Cardiac fibroblast (primary cell): ENCODE measurements around the gene JAG2.

ENCODE experiments used
- DNase-seq, 2 donors: peaks; one replicate each; pipeline versions ENCODE4 v3.0.0 to v3.0.0-alpha.2; 2010; ENCODE audit warnings: low read depth in 2 of 2
- H3K4me3 ChIP-seq, 2 donors: replicated peaks in 1 of 2; 1 replicate in 1 of 2; 2 replicates in 1 of 2; pipeline ENCODE4 v1.5.1; 2011; ENCODE audit warnings: low read depth in 2 of 2, low read length in 2 of 2, mild to moderate bottlenecking in 2 of 2, moderate library complexity in 1 of 2
- TF ChIP-seq, protein P1 (sequence below): IDR thresholded peaks from one replicate; pipeline ENCODE4 v1.5.1; 2011; ENCODE audit warnings: low read depth, mild to moderate bottlenecking, low read length, inconsistent platforms

Gene JAG2

DNA sequence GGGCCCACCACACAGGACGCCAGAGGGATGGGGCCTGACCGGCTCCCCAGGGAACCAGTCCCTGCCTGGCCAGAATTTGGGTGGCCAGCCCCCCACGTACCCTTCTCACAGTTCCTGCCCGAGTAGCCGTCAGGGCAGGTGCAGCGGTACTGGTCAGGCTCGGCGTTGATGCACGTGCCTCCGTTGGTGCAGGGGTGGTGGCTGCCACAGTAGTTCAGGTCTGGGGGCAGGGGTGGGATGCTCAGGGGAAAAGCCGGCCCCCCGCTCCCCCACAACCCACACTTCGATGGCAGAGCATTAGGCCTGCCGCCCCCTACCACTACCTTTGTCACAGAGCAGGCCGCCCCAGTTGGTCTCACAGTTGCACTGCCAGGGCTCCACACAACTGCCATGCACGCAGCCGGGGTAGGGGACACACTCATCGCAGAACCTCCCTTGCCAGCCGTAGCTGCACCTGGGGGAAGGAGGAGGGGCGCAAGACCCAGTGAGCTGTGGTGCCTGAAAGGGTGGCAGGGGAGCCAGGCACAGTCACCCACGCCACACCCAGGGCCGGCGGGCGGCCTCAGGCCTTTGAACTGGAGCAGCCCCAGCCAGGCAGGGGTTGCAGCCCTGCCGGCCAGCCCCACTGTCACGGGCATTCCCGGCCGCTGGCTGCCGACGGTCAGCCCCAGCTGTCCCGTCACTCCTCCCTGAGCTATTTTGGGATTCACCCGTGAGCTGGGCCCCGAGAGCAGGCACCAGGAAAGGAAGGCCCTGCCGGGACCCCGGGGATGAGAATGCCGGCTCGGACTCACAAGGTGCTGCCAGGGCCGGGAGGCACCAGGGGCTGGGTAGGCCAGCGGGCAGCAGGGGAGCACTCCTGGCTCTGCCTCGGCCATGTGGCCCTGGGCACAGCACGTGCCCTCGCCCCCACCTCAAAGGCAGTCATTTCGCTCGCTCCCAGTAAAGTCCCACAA is 16.5 kb downstream of the JAG2 start:
- no peak overlapping the region for H3K4me3 ChIP-seq
- TF ChIP-seq, protein P1, sequence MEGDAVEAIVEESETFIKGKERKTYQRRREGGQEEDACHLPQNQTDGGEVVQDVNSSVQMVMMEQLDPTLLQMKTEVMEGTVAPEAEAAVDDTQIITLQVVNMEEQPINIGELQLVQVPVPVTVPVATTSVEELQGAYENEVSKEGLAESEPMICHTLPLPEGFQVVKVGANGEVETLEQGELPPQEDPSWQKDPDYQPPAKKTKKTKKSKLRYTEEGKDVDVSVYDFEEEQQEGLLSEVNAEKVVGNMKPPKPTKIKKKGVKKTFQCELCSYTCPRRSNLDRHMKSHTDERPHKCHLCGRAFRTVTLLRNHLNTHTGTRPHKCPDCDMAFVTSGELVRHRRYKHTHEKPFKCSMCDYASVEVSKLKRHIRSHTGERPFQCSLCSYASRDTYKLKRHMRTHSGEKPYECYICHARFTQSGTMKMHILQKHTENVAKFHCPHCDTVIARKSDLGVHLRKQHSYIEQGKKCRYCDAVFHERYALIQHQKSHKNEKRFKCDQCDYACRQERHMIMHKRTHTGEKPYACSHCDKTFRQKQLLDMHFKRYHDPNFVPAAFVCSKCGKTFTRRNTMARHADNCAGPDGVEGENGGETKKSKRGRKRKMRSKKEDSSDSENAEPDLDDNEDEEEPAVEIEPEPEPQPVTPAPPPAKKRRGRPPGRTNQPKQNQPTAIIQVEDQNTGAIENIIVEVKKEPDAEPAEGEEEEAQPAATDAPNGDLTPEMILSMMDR, result no peak
- DNase-seq, result no peak

DNA sequence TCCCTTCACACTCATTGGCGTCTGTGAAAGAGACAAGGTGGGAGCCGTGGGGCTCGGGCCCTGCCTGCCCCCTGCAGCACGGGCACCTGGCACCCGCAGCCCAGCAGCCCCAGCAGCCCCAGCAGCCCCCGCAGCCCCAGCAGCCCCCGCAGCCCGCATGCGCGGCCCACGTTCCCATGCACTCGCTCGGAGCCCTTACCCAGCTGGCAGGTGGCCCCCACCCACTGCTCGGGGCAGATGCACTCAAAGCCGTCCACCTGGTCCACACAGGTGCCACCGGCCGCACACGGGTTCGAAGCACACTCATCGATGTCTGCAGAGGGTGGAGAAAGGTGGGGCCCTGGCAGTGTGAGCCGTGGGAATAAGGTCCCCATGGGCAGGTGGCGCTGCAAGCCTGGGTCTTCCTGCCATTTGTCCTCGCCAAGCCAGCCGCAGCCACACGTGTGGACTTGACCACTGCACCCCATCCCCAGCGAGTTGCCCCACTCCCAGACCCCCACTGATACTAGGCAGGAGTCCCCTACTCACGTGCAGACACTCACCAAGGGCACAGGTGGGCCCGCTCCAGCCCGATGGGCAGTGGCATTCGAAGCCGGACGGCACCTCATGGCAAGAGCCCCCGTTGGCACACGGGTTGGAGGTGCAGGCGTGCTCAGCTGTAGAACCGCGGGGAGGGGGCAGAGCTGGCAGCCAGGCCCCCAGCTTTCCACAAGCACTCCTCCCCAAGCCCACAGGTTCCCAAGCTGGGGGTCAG is 17.3 kb downstream of the JAG2 start:
- DNase-seq, result no peak
- H3K4me3 ChIP-seq, result no peak overlapping the region
- TF ChIP-seq, protein P1, result no peak

DNA sequence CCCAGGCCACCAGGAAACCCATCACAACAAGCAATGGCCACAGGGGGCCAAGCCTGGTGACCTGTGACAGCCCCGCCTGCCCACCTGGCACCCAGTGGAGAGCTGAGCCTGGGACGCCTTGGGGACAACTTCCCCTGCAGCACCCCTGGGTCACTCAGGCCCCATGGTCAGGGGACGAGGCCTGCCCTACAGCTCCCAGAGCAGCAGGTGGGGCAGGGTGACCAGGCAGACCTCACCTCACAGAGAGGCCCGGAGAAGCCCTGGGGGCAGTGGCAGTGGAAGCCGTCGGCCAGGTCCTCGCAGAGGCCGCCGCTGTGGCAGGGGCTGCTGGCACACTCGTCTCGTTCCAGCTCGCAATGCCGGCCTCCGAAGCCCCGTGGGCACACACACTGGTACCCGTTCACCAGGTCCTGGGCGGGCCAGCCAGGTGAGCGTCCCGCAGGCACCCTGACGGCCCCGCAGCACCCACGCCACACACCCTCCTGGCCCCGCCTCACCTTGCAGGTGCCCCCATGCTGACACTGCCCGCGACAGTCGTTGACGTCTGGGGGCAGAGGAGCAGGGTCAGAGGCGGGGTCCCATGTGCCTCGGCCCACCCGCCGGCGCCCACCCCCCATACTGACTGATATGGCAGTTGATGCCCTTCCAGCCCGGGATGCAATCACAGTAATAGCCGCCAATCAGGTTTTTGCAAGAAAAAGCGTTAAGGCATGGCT is 18.1 kb downstream of the JAG2 start:
- DNase-seq, result no peak
- TF ChIP-seq, protein P1, result no peak
- no peak overlapping the region for H3K4me3 ChIP-seq

DNA sequence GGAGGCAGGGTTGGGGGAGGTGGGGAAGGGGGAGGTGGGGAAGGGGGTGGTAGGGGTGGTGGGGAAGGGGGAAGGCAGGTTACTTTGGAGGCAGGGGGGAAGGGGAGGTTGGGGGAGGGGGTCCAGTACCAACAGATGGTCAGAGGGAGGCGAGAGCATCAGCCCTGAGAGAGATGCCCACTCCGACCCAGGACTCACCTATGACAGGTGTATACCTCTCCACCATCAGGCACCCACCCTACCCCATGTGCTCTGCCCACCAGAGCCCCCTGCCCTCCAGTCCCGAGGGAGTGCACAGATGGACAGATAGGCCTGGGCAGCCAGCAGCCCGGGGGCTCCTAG is 18.6 kb downstream of the JAG2 start:
- TF ChIP-seq, protein P1, result no peak
- H3K4me3 ChIP-seq, result no peak overlapping the region
- no peak for DNase-seq

DNA sequence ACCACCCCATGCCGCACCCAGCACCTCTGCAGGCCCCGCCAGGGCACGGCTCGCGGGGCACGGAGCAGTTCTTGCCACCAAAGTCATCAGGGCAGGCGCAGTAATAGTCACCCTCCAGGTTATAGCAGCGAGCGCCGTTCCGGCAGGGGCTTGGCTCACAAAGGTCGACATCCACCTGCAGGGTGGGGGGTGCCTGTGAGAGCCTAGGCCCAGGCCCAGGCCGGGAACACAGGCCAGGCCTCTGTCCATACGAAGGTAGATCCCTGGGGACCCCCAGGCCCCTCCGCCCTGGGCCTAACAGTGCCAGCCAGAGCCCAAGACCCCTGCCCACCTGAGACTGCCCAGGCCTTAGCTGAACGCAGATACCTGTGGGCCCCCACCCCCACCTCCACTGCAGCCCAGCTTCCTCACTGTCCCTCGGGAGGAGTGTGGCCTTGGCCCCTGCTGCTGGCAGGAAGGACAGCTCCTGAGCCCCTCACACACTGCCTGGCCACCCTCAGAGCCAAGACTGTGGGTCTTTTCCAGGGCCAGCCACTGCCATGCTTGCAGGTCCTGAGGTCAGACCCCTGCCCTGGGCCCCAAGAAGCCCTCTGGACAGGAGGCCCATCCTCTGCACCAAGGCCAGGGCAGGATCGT is 19.3 kb downstream of the JAG2 start:
- DNase-seq, result no peak
- TF ChIP-seq, protein P1, result no peak
- no peak overlapping the region for H3K4me3 ChIP-seq

DNA sequence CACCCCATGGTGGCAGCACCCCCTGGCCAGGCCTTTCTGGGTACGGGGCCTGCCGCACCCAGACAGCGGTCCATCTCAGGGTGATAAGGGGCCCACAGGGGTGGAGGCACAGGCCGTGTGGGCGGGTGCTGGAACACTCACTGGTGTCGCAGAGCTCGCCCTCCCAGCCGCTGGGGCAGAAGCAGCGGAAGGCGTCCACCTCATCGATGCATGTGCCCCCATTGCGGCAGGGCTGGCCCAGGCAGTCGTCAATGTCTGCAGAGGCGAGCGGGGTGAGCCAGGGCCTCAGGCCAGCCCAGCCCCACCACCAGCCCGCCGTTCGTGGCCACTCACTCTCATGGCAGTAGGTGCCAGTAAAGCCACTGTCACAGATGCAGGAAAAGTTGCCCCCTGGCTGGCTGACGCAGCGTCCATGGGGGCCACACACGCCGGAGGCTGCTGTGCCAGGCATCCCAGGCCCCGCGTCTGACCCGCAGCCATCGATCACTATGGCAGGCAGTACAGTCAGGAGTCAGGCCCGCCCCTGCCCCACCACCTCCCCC is 19.9 kb downstream of the JAG2 start:
- DNase-seq, result no peak
- TF ChIP-seq, protein P1, result no peak

More for the DNA sequence above, 19.9 kb downstream of the JAG2 start:
- no peak overlapping the region for H3K4me3 ChIP-seq
